ENCODE data around the gene NPW.

The NPW gene

GRCh38 chr16:2064368-2064945, 44.9 kb downstream of the NPW start:
- H3K36me3 ChIP-seq (ENCODE audit: control insufficient read depth, low read length): peaks cover 14% of the 10 kb centered on the region
- no peaks in the 10 kb centered on the region for H3K9me2 ChIP-seq (replicated peaks; ENCODE audit: control insufficient read depth, low read length)
- H3K4me2 ChIP-seq (ENCODE audit: low read length): no peak overlapping the region
- no peak overlapping the region for H3K4me3 ChIP-seq (ENCODE audit: low read length)
- no peaks in the 10 kb centered on the region for H3K79me2 ChIP-seq (ENCODE audit: control insufficient read depth, low read length)
- H3K4me1 ChIP-seq (ENCODE audit: control insufficient read depth, low read length): no peaks in the 10 kb centered on the region
- no peak for TF ChIP-seq CTCF (IDR thresholded peaks at IDR 0.05; ENCODE audit: low read depth, low read length, poor library complexity, severe bottlenecking)
- no peak for TF ChIP-seq EZH2phosphoT487 (IDR thresholded peaks at IDR 0.05; ENCODE audit: borderline replicate concordance, low read length)
- H3K27ac ChIP-seq (ENCODE audit: low read depth, low read length): no peak overlapping the region
- no peaks in the 10 kb centered on the region for H4K20me1 ChIP-seq (ENCODE audit: control insufficient read depth, insufficient read depth, low read depth, low read length)
- no peaks in the 10 kb centered on the region for H3F3A ChIP-seq (ENCODE audit: control insufficient read depth, insufficient read depth)
- H3K27me3 ChIP-seq (ENCODE audit: control insufficient read depth, low read length): no peaks in the 10 kb centered on the region
- no peaks in the 10 kb centered on the region for H3K9me3 ChIP-seq (ENCODE audit: control insufficient read depth, insufficient read depth, low read length)

DNA sequence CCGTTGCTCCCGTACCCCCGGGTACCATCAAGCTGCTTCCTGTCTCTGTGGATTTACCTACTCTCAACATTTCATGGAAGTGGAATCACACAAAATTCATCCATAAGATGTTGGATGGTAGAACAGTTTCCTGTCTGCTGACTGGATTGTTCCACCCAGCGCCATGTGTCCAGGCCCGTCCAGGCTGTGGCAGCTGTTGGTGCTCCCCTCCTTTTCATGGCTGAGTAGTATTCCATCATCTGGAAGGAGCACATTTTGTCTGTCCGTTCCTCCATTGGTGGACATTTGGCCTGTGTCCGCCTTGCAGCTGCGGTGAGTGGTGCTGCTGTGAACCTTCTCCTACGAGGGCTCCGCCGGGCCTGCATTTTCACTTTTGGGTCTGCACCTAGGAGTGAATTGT, 46.6 kb downstream of the NPW start:
- H3K4me3 ChIP-seq (ENCODE audit: low read length): no peak overlapping the region
- no peaks in the 10 kb centered on the region for H4K20me1 ChIP-seq (ENCODE audit: control insufficient read depth, insufficient read depth, low read depth, low read length)
- H3K4me2 ChIP-seq (ENCODE audit: low read length): no peak overlapping the region
- peaks cover 14% of the 10 kb centered on the region for H3K36me3 ChIP-seq (ENCODE audit: control insufficient read depth, low read length)
- H3K9me3 ChIP-seq (ENCODE audit: control insufficient read depth, insufficient read depth, low read length): no peaks in the 10 kb centered on the region
- H3F3A ChIP-seq (ENCODE audit: control insufficient read depth, insufficient read depth): no peaks in the 10 kb centered on the region
- H3K27me3 ChIP-seq (ENCODE audit: control insufficient read depth, low read length): no peaks in the 10 kb centered on the region
- TF ChIP-seq EZH2phosphoT487 (IDR thresholded peaks at IDR 0.05; ENCODE audit: borderline replicate concordance, low read length) (no peak), CTCF (IDR thresholded peaks at IDR 0.05; ENCODE audit: low read depth, low read length, poor library complexity, severe bottlenecking) (no peak)
- no peak overlapping the region for H3K27ac ChIP-seq (ENCODE audit: low read depth, low read length)
- no peaks in the 10 kb centered on the region for H3K9me2 ChIP-seq (replicated peaks; ENCODE audit: control insufficient read depth, low read length)
- H3K4me1 ChIP-seq (ENCODE audit: control insufficient read depth, low read length): no peaks in the 10 kb centered on the region
- H3K79me2 ChIP-seq (ENCODE audit: control insufficient read depth, low read length): no peaks in the 10 kb centered on the region

Data from DOHH2 (cell line).